ENCODE measurements around the gene DHH.

DNA sequence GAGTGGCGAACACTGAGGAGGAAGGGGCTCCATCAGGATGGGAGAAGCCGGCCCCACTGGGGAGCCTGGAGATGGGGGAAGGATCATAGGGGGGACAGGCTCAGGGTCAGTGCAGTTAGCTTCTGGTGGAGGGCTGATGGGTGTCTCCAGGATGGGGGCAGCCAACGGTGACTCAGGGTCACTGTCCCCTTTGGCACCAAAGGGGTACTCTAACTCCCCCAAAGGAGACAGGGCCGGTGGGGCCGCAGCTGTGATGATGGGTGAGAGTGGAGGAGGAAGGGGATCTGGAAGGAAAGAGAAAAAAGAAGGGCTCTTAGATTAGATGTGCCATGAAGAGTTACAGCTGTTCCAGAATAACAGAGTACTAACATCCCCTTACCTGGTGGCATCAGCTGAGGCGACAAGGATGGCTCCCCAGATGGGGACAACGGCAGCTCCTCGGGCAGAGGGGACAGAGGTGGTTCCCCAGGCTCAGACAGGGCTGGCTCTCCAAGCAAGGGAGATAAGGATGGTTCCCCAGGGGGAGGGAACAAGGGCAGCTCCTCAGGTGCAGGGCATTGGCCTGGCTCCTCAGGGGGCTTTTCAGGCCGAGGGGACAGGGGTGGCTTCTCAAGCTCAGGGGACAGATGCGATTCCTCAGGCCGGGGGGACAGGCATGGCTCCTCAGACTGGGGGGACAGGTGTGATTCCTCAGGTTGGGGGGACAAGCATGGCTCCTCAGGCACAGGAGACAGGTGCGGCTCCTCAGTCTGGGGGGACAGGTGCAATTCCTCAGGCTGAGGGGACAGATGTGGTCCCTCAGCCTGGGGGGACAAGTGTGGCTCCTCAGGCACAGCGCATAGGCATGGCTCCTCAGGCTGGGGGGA is 43.9 kb downstream of the DHH start:
- TF ChIP-seq POLR2A (IDR thresholded peaks at IDR 0.05): no peak
- TF ChIP-seq, protein P1, sequence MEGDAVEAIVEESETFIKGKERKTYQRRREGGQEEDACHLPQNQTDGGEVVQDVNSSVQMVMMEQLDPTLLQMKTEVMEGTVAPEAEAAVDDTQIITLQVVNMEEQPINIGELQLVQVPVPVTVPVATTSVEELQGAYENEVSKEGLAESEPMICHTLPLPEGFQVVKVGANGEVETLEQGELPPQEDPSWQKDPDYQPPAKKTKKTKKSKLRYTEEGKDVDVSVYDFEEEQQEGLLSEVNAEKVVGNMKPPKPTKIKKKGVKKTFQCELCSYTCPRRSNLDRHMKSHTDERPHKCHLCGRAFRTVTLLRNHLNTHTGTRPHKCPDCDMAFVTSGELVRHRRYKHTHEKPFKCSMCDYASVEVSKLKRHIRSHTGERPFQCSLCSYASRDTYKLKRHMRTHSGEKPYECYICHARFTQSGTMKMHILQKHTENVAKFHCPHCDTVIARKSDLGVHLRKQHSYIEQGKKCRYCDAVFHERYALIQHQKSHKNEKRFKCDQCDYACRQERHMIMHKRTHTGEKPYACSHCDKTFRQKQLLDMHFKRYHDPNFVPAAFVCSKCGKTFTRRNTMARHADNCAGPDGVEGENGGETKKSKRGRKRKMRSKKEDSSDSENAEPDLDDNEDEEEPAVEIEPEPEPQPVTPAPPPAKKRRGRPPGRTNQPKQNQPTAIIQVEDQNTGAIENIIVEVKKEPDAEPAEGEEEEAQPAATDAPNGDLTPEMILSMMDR (IDR thresholded peaks at IDR 0.05): no peak
- no peak for TF ChIP-seq EP300 (IDR thresholded peaks at IDR 0.05)

Measured in suprapubic skin (tissue), 3 donors.